ENCODE measurements around the gene CLGN.

- TF ChIP-seq, protein P1, sequence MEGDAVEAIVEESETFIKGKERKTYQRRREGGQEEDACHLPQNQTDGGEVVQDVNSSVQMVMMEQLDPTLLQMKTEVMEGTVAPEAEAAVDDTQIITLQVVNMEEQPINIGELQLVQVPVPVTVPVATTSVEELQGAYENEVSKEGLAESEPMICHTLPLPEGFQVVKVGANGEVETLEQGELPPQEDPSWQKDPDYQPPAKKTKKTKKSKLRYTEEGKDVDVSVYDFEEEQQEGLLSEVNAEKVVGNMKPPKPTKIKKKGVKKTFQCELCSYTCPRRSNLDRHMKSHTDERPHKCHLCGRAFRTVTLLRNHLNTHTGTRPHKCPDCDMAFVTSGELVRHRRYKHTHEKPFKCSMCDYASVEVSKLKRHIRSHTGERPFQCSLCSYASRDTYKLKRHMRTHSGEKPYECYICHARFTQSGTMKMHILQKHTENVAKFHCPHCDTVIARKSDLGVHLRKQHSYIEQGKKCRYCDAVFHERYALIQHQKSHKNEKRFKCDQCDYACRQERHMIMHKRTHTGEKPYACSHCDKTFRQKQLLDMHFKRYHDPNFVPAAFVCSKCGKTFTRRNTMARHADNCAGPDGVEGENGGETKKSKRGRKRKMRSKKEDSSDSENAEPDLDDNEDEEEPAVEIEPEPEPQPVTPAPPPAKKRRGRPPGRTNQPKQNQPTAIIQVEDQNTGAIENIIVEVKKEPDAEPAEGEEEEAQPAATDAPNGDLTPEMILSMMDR (IDR thresholded peaks at IDR 0.05): no peak
- TF ChIP-seq EZH2 (IDR thresholded peaks at IDR 0.05) (no peak), EZH2phosphoT487 (IDR thresholded peaks at IDR 0.05) (no peak)
Measured at GRCh38 chr4:140344101-140344500, 83.3 kb downstream of the CLGN start.
